ENCODE measurements around the gene KMO. TPM values are rescaled to one million over a fixed set of nuclear protein-coding genes. Genes with fewer than 3 reads are reported as not detected.

KMO gene
- total and polyA plus RNA-seq, 8 donors: 0.06 to 0.33 (median 0.18) TPM; not detected in 5

- no peaks in the 10 kb centered on the region for H3K27me3 ChIP-seq
- intact Hi-C loops (cut with DNase I; ENCODE audit: low total_unique reads): no loop called here
- H3K4me3 ChIP-seq: no peak overlapping the region
- no peak for DNase-seq
- 77 to 81% (median 79%) methylated on average over 4 of the region's 4 CpGs for WGBS, 5 donors
- no peaks in the 10 kb centered on the region for H3K9me3 ChIP-seq
- peaks cover 0 to 16% (median 11%) of the 10 kb centered on the region in 4 donors for H3K36me3 ChIP-seq
- no peak for TF ChIP-seq EP300 (IDR thresholded peaks at IDR 0.05)
- no peak for TF ChIP-seq POLR2AphosphoS5 (IDR thresholded peaks at IDR 0.05)
- no peak for TF ChIP-seq POLR2A (IDR thresholded peaks at IDR 0.05)
- TF ChIP-seq CTCF (IDR thresholded peaks at IDR 0.05): no peak
- no peak overlapping the region for H3K27ac ChIP-seq
- peaks cover 4 to 46% (median 29%) of the 10 kb centered on the region in 4 donors for H3K4me1 ChIP-seq
Observed at GRCh38 chr1:241637604-241638003, 105.4 kb downstream of the KMO start.

- no peak for DNase-seq
- WGBS, 5 donors: 63 to 70% (median 69%) methylated on average over 5 of the region's 5 CpGs
- Histone ChIP-seq H3K4me1 (peaks cover 4 to 46% (median 29%) of the 10 kb centered on the region in 4 donors), H3K4me3 (no peak overlapping the region), H3K27ac (no peak overlapping the region), H3K9me3 (no peaks in the 10 kb centered on the region), H3K36me3 (peaks cover 0 to 16% (median 11%) of the 10 kb centered on the region in 4 donors), H3K27me3 (no peaks in the 10 kb centered on the region)
- intact Hi-C loops (cut with DNase I; ENCODE audit: low total_unique reads): no loop called here
- TF ChIP-seq CTCF (IDR thresholded peaks at IDR 0.05): no peak
- no peak for TF ChIP-seq POLR2AphosphoS5 (IDR thresholded peaks at IDR 0.05)
- TF ChIP-seq EP300 (IDR thresholded peaks at IDR 0.05): no peak
- no peak for TF ChIP-seq POLR2A (IDR thresholded peaks at IDR 0.05)
Observed at GRCh38 chr1:241638099-241638682, 106.0 kb downstream of the KMO start.

GRCh38 chr1:241638909-241639622, 106.9 kb downstream of the KMO start:
- Histone ChIP-seq H3K9me3 (no peaks in the 10 kb centered on the region), H3K27ac (peak overlapping the region; percentile 28 to 89 (median 84)), H3K27me3 (no peaks in the 10 kb centered on the region), H3K36me3 (peaks cover 0 to 16% (median 11%) of the 10 kb centered on the region in 4 donors), H3K4me1 (peaks cover 4 to 46% (median 29%) of the 10 kb centered on the region in 4 donors), H3K4me3 (peak overlapping the region; percentile 63 to 84 (median 76))
- WGBS, 5 donors: 9 to 13% (median 12%) methylated on average over 11 of the region's 11 CpGs
- peak in 1 of 2 donors; percentile 21 for DNase-seq
- TF ChIP-seq EP300 (IDR thresholded peaks at IDR 0.05) (no peak), CTCF (IDR thresholded peaks at IDR 0.05) (no peak), POLR2A (IDR thresholded peaks at IDR 0.05) (no peak), POLR2AphosphoS5 (IDR thresholded peaks at IDR 0.05) (no peak)
- intact Hi-C loops (cut with DNase I; ENCODE audit: low total_unique reads): no loop called here

GRCh38 chr1:241639623-241640148, 107.5 kb downstream of the KMO start:
- Histone ChIP-seq H3K9me3 (no peaks in the 10 kb centered on the region), H3K27me3 (no peaks in the 10 kb centered on the region), H3K27ac (peak overlapping the region; percentile 83 to 89 (median 84)), H3K4me3 (peak overlapping the region; percentile 63 to 84 (median 76)), H3K36me3 (peaks cover 0 to 11% (median 10%) of the 10 kb centered on the region in 4 donors), H3K4me1 (peaks cover 4 to 46% (median 29%) of the 10 kb centered on the region in 4 donors)
- TF ChIP-seq CTCF (IDR thresholded peaks at IDR 0.05) (no peak), POLR2A (IDR thresholded peaks at IDR 0.05) (no peak), EP300 (IDR thresholded peaks at IDR 0.05) (no peak), POLR2AphosphoS5 (IDR thresholded peaks at IDR 0.05) (no peak)
- intact Hi-C loops (cut with DNase I; ENCODE audit: low total_unique reads): no loop called here
- DNase-seq: peak in 1 of 2 donors; percentile 74
- WGBS, 5 donors: 0 to 2% (median 0%) methylated on average over 19 to 42 of the region's 42 CpGs
